K562 (cell line): ENCODE results near the gene MYOG.

Experiments used
- CEBPB ChIP-seq: fragments of 450-650 bp; IDR thresholded peaks from 2 replicates; pipeline ENCODE4 v1.6.1; 2016; ENCODE audit warnings: missing genetic modification characterization, missing compliant biosample characterization
- CTCF ChIP-seq, 3 experiments: IDR thresholded peaks in 2 of 3; conservative IDR thresholded peaks in 1 of 3; 2 replicates each; pipeline ENCODE4 v1.5.1; 2011 to 2012; ENCODE audit warnings: low read length in 3 of 3, mild to moderate bottlenecking in 3 of 3, control low read depth in 2 of 3, improper control_type of control experiment in 1 of 3, inconsistent platforms in 1 of 3, low read depth in 1 of 3, mixed read lengths in 1 of 3, moderate library complexity in 1 of 3; ENCODE audit not compliant: insufficient read depth in 2 of 3
- EHMT2 ChIP-seq: fragments of 450-650 bp; IDR thresholded peaks from 2 replicates; pipeline ENCODE4 v1.6.1; 2018; ENCODE audit warnings: antibody characterized with exemption
- EZH2 ChIP-seq: IDR thresholded peaks from 2 replicates; pipeline ENCODE4 v1.6.1; 2012; ENCODE audit warnings: low read depth, mild to moderate bottlenecking, inconsistent platforms, low read length, borderline replicate concordance
- HMGXB4 ChIP-seq: sonication (generic); formaldehyde crosslinking; IDR thresholded peaks from 2 replicates; pipeline ENCODE4 v1.8.1; 2023; ENCODE audit warnings: mild to moderate bottlenecking, missing genetic modification reagents
- JUND ChIP-seq, 2 experiments: IDR thresholded peaks; 2 replicates in 1 of 2; 3 replicates in 1 of 2; pipeline ENCODE4 v1.6.1; 2011; ENCODE audit warnings: borderline replicate concordance in 2 of 2, low read depth in 2 of 2, low read length in 2 of 2, improper control_type of control experiment in 1 of 2, missing biosample characterization in 1 of 2, missing genetic modification characterization in 1 of 2, missing genetic modification reagents in 1 of 2
- MTA2 ChIP-seq: fragments of 450-650 bp; IDR thresholded peaks from 2 replicates; pipeline ENCODE4 v1.6.1; 2016; ENCODE audit warnings: low read depth
- NR1H2 ChIP-seq: sonication (generic); formaldehyde crosslinking; IDR thresholded peaks from 2 replicates; pipeline ENCODE4 v1.4.0; 2020; ENCODE audit warnings: mild to moderate bottlenecking, missing genetic modification reagents
- POLR2A ChIP-seq: fragments of 450-650 bp; conservative IDR thresholded peaks from 2 replicates; pipeline ENCODE4 v1.6.1; 2016
- POU5F1 ChIP-seq: fragments of 150-350 bp; IDR thresholded peaks from 2 replicates; pipeline ENCODE4 v1.6.1; 2014; ENCODE audit warnings: borderline replicate concordance, low read length, low read depth, mild to moderate bottlenecking; ENCODE audit not compliant: partially characterized antibody
- PTTG1 ChIP-seq: fragments of 450-650 bp; IDR thresholded peaks from 2 replicates; pipeline ENCODE4 v1.6.1; 2016; ENCODE audit warnings: low read depth, mild to moderate bottlenecking, missing genetic modification characterization, missing compliant biosample characterization
- SP2 ChIP-seq: IDR thresholded peaks from 2 replicates; pipeline ENCODE4 v1.6.1; 2011; ENCODE audit warnings: mild to moderate bottlenecking, low read depth, low read length, moderate library complexity; ENCODE audit not compliant: poor library complexity, severe bottlenecking; ENCODE audit errors: extremely low read depth
- SRSF9 ChIP-seq: fragments of 200-400 bp; formaldehyde crosslinking; IDR thresholded peaks from 2 replicates; pipeline ENCODE4 v1.6.1; 2017; ENCODE audit warnings: low read depth, low read length, borderline replicate concordance
- ZBTB40 ChIP-seq, 2 experiments: fragments of 450-650 bp in 1 of 2; sonication (generic) in 1 of 2; formaldehyde crosslinking in 1 of 2; IDR thresholded peaks; 2 replicates each; pipeline versions ENCODE4 v1.7.1 to v1.9.0; 2016 to 2022; ENCODE audit warnings: inconsistent platforms in 1 of 2, mild to moderate bottlenecking in 1 of 2, missing genetic modification reagents in 1 of 2

GRCh38 chr1:203122159-203122558, 36.3 kb upstream of the MYOG start:
- TF ChIP-seq CTCF (IDR thresholded peaks at IDR 0.05 in 2 of 3, conservative IDR thresholded peaks at IDR 0.05 in 1 of 3; ENCODE audit: insufficient read depth in 2 of 3, low read depth in 1 of 3, low read length in 3 of 3) (no peak), ZBTB40 (IDR thresholded peaks at IDR 0.05) (no peak), ZBTB40 (CRISPR knock-in tag; IDR thresholded peaks at IDR 0.05) (no peak), SP2 (no peak), CEBPB (no peak), JUND (IDR thresholded peaks at IDR 0.05; ENCODE audit: borderline replicate concordance, low read depth, low read length) (no peak), JUND (tag; IDR thresholded peaks at IDR 0.05; ENCODE audit: borderline replicate concordance, low read depth, low read length) (no peak), PTTG1 (tag) (no peak), POU5F1 (no peak), MTA2 (no peak), POLR2A (no peak), EZH2 (no peak), SRSF9 (no peak), NR1H2 (CRISPR knock-in tag) (no peak), HMGXB4 (CRISPR knock-in tag) (no peak), EHMT2 (no peak)
